Measurements from ENCODE around the gene TMEM43.

TMEM43 gene

DNA sequence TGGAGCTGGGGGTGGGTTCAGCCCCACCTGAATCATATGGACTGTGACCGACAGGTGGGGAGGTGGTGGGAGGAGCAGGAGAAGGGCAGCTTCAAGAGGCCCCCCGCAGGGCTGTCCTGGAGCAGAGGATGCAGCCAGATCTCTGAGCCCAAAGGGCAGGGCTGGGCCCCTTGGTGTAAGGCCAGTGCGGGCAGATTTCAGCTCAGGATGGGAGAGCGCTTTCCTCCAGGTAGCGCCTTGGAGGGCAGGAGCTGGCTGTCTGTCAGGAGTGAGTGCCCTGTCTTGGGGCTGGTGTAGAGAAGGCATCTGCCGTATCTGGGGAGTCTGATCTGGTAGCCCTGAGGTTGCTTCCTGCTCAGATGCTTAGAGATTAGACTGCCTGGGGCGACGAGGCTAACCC lies 7.3 kb downstream of the TMEM43 start:
- DNase-seq (ENCODE audit: low read depth): no peak
- H3K4me3 ChIP-seq (ENCODE audit: low read depth, low read length): no peak overlapping the region
- TF ChIP-seq, protein P1, sequence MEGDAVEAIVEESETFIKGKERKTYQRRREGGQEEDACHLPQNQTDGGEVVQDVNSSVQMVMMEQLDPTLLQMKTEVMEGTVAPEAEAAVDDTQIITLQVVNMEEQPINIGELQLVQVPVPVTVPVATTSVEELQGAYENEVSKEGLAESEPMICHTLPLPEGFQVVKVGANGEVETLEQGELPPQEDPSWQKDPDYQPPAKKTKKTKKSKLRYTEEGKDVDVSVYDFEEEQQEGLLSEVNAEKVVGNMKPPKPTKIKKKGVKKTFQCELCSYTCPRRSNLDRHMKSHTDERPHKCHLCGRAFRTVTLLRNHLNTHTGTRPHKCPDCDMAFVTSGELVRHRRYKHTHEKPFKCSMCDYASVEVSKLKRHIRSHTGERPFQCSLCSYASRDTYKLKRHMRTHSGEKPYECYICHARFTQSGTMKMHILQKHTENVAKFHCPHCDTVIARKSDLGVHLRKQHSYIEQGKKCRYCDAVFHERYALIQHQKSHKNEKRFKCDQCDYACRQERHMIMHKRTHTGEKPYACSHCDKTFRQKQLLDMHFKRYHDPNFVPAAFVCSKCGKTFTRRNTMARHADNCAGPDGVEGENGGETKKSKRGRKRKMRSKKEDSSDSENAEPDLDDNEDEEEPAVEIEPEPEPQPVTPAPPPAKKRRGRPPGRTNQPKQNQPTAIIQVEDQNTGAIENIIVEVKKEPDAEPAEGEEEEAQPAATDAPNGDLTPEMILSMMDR (IDR thresholded peaks at IDR 0.05; ENCODE audit: low read depth, low read length, missing control alignments): no peak
- in situ Hi-C loops (cut with HindIII; ENCODE audit: low sequenced_read_pairs): no loop called here

DNA sequence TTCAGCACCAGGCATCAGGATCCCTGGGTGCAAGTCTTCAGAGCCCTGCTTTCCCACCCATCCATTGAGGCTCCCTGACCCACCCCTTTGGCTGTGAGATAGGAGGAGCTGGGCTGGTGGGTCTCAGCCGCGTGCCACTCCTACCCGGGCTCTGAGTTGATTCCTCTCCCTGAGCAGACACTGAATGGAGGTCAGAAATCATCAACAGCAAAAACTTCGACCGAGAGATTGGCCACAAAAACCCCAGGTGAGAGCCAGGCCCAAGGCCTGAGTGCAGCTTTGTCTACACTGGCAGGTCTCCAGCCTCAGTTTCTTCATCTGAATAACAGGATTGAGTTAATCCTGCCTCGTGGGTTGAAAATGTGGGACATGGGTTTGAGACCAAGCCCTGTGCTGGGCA lies 7.8 kb downstream of the TMEM43 start:
- DNase-seq (ENCODE audit: low read depth): no peak
- H3K4me3 ChIP-seq (ENCODE audit: low read depth, low read length): no peak overlapping the region
- in situ Hi-C loops (cut with HindIII; ENCODE audit: low sequenced_read_pairs): no loop called here
- TF ChIP-seq, protein P1 (IDR thresholded peaks at IDR 0.05; ENCODE audit: low read depth, low read length, missing control alignments): no peak

DNA sequence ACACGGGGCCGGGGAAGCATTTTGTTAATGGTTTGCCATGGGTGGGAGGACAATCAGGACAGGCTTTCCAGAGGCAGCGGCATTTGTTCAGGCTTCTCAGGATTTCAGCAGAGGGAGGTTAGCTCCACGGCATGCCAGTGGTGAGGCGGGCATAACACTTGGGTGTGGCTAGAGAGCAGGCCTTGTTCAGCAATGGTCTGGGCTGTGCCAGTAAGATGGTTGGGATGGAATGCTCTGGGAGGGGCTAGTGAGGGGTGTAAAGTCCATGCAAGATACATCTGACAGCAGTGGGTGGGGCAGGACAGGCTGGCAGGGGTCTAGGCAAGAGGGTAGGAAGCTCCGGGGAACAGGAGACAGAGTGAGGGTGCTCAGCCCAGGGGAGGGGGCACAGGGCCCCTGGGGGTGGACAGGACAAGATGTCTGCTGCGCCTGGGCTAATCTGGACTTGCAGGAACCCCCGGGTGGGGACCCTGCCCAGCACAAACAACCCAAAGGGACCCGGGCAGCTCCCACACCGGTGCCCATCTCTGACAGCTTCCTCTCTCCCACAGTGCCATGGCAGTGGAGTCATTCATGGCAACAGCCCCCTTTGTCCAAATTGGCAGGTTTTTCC lies 8.4 kb downstream of the TMEM43 start:
- in situ Hi-C loops (cut with HindIII; ENCODE audit: low sequenced_read_pairs): no loop called here
- H3K4me3 ChIP-seq (ENCODE audit: low read depth, low read length): no peak overlapping the region
- no peak for DNase-seq (ENCODE audit: low read depth)
- TF ChIP-seq, protein P1 (IDR thresholded peaks at IDR 0.05; ENCODE audit: low read depth, low read length, missing control alignments): no peak

DNA sequence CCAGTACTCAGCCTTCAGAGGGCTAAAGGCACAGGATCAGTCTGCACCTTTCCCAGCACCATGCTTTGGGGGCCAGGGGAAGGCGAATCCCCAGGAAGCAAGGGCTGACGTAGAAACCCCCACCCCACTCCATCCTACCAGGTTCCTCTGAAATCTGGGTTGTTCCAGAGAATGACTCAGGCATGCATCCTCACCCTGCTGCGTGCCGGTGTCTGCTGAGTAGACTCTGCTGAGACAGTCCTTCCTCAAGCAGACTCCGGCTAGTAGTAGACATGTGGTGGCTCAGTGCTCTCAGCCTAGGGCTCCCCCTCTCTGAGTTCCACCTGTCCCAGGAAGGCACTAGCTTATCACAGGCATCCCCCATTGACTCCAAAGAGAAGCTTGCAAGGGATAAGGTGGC lies 9.0 kb downstream of the TMEM43 start:
- TF ChIP-seq, protein P1 (IDR thresholded peaks at IDR 0.05; ENCODE audit: low read depth, low read length, missing control alignments): no peak
- H3K4me3 ChIP-seq (ENCODE audit: low read depth, low read length): no peak overlapping the region
- in situ Hi-C loops (cut with HindIII; ENCODE audit: low sequenced_read_pairs): no loop called here
- DNase-seq (ENCODE audit: low read depth): no peak

DNA sequence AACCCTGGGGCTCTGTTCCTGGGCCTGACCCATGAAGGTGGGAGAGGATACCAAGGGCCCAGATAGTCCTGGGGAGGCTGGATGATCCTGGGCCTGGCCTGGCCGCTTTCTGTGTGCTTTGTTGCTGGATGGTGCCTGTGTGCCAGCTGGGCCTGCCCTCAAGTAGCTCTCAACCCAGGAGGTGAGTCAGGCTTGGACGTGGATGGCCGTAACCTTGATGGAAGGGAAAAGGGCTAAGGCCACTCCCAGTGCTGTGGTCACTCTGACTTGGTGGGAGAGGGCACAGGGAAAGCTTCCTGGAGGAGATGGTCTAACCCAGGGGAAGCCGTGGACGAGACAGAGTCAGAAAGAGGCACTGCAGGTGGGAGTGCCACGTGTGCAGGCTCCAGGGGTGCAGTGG lies 9.4 kb downstream of the TMEM43 start:
- DNase-seq (ENCODE audit: low read depth): no peak
- TF ChIP-seq, protein P1 (IDR thresholded peaks at IDR 0.05; ENCODE audit: low read depth, low read length, missing control alignments): no peak
- H3K4me3 ChIP-seq (ENCODE audit: low read depth, low read length): no peak overlapping the region
- in situ Hi-C loops (cut with HindIII; ENCODE audit: low sequenced_read_pairs): no loop called here

DNA sequence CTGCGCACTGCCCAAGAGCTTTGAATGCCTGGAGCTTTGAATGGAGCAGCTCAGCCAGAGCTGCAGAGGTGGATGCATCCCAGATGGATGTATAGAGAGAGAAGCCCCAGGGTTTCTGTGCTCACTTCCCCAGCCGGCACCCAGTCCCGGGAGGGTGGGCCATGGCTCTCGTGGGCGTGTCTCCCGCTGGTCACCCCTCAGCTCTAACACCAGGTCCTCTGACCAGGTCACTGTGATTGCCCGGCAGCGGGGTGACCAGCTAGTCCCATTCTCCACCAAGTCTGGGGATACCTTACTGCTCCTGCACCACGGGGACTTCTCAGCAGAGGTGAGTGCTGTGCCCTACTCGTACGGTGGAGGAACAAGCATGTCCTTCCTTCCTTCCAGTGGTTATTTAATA lies 10.7 kb downstream of the TMEM43 start:
- TF ChIP-seq, protein P1 (IDR thresholded peaks at IDR 0.05; ENCODE audit: low read depth, low read length, missing control alignments): no peak
- no peak overlapping the region for H3K4me3 ChIP-seq (ENCODE audit: low read depth, low read length)
- no peak for DNase-seq (ENCODE audit: low read depth)
- in situ Hi-C loops (cut with HindIII; ENCODE audit: low sequenced_read_pairs): no loop called here
